SK-N-SH treated with all-trans-retinoic acid at 6 μM for 48 hours (cell line): ENCODE results near the gene CAMTA2.

ENCODE experiments used
- ATAC-seq: fragments of 200-7000 bp; cut with Tn5 transposase; 3 replicates; pipeline ENCODE4 v1.9.1; 2020; ENCODE audit warnings: mild to moderate bottlenecking, moderate library complexity
- ARNTL ChIP-seq: fragments of 450-650 bp; formaldehyde crosslinking; IDR thresholded peaks from 2 replicates; pipeline ENCODE4 v1.5.0; 2020; ENCODE audit warnings: low read depth, mild to moderate bottlenecking, moderate library complexity, borderline replicate concordance
- BACH2 ChIP-seq: fragments of 250-450 bp; sonication (Bioruptor Pico); IDR thresholded peaks from 2 replicates; pipeline ENCODE4 v1.9.0; 2021; ENCODE audit warnings: mild to moderate bottlenecking, borderline replicate concordance
- CREB5 ChIP-seq: fragments of 250-450 bp; sonication (Bioruptor Pico); IDR thresholded peaks from 2 replicates; pipeline ENCODE4 v1.5.1; 2020; ENCODE audit warnings: low read depth, mild to moderate bottlenecking, moderate library complexity
- CSDC2 ChIP-seq: fragments of 250-450 bp; sonication (Bioruptor Pico); IDR thresholded peaks from 2 replicates; pipeline ENCODE4 v1.5.0; 2020; ENCODE audit warnings: mild to moderate bottlenecking, moderate library complexity
- CSRNP3 ChIP-seq: fragments of 250-450 bp; sonication (Bioruptor Pico); IDR thresholded peaks from 2 replicates; pipeline ENCODE4 v1.5.1; 2021; ENCODE audit warnings: mild to moderate bottlenecking, moderate library complexity
- ESRRG ChIP-seq: fragments of 250-450 bp; sonication (Bioruptor Pico); IDR thresholded peaks from 2 replicates; pipeline ENCODE4 v1.6.1; 2021; ENCODE audit warnings: mild to moderate bottlenecking
- GLIS3 ChIP-seq: fragments of 250-450 bp; sonication (Bioruptor Pico); IDR thresholded peaks from 2 replicates; pipeline ENCODE4 v1.5.0; 2020; ENCODE audit warnings: mild to moderate bottlenecking, moderate library complexity
- ISL1 ChIP-seq: fragments of 250-450 bp; sonication (Bioruptor Pico); IDR thresholded peaks from 2 replicates; pipeline ENCODE4 v2.1.2; 2022; ENCODE audit warnings: mild to moderate bottlenecking, moderate library complexity
- OSR1 ChIP-seq: fragments of 250-450 bp; sonication (Bioruptor Pico); IDR thresholded peaks from 2 replicates; pipeline ENCODE4 v1.8.0; 2022; ENCODE audit warnings: moderate library complexity, mild to moderate bottlenecking, inconsistent platforms
- PPARA ChIP-seq: fragments of 250-450 bp; sonication (Bioruptor Pico); IDR thresholded peaks from 2 replicates; pipeline ENCODE4 v1.5.0; 2020; ENCODE audit warnings: mild to moderate bottlenecking, borderline replicate concordance
- SNAI2 ChIP-seq: fragments of 250-450 bp; sonication (Bioruptor Pico); IDR thresholded peaks from 2 replicates; pipeline ENCODE4 v1.5.0; 2020; ENCODE audit warnings: mild to moderate bottlenecking, moderate library complexity
- TCF4 ChIP-seq: fragments of 250-450 bp; sonication (Bioruptor Pico); IDR thresholded peaks from 2 replicates; pipeline ENCODE4 v1.8.0; 2021; ENCODE audit warnings: mild to moderate bottlenecking, moderate library complexity, borderline replicate concordance
- TOX ChIP-seq: fragments of 250-450 bp; sonication (Bioruptor Pico); IDR thresholded peaks from 2 replicates; pipeline ENCODE4 v1.8.0; 2021; ENCODE audit warnings: mild to moderate bottlenecking, moderate library complexity, borderline replicate concordance
- TSHZ2 ChIP-seq: fragments of 250-450 bp; sonication (Bioruptor Pico); IDR thresholded peaks from 2 replicates; pipeline ENCODE4 v1.5.0; 2020; ENCODE audit warnings: mild to moderate bottlenecking, moderate library complexity
- ZC3H10 ChIP-seq: fragments of 250-450 bp; sonication (Bioruptor Pico); IDR thresholded peaks from 2 replicates; pipeline ENCODE4 v1.5.1; 2021; ENCODE audit warnings: mild to moderate bottlenecking, moderate library complexity
- ZFP3 ChIP-seq: fragments of 250-450 bp; sonication (Bioruptor Pico); IDR thresholded peaks from 2 replicates; pipeline ENCODE4 v1.5.0; 2020; ENCODE audit warnings: mild to moderate bottlenecking, moderate library complexity
- ZFP30 ChIP-seq: fragments of 450-650 bp; formaldehyde crosslinking; IDR thresholded peaks from 2 replicates; pipeline ENCODE4 v1.5.0; 2022; ENCODE audit warnings: mild to moderate bottlenecking, moderate library complexity
- ZNF565 ChIP-seq: fragments of 450-650 bp; formaldehyde crosslinking; conservative IDR thresholded peaks from 2 replicates; pipeline ENCODE4 v1.5.0; 2020; ENCODE audit warnings: low read depth, mild to moderate bottlenecking, moderate library complexity
- ZNF70 ChIP-seq: fragments of 450-650 bp; formaldehyde crosslinking; IDR thresholded peaks from 2 replicates; pipeline ENCODE4 v1.5.0; 2020; ENCODE audit warnings: mild to moderate bottlenecking, moderate library complexity
- ZNF8 ChIP-seq: fragments of 450-650 bp; formaldehyde crosslinking; IDR thresholded peaks from 2 replicates; pipeline ENCODE4 v1.5.0; 2020; ENCODE audit warnings: mild to moderate bottlenecking, moderate library complexity
- TF ChIP-seq, protein P1 (sequence below): fragments of 250-450 bp; sonication (Bioruptor Pico); IDR thresholded peaks from 2 replicates; pipeline ENCODE4 v1.8.0; 2020; ENCODE audit warnings: mild to moderate bottlenecking, moderate library complexity, borderline replicate concordance
- TF ChIP-seq, protein P2 (sequence below): fragments of 250-450 bp; sonication (Bioruptor Pico); IDR thresholded peaks from 2 replicates; pipeline ENCODE4 v1.8.0; 2021; ENCODE audit warnings: low read depth, mild to moderate bottlenecking, moderate library complexity, borderline replicate concordance

Gene CAMTA2

GRCh38 chr17:4946312-4946976 lies 41.0 kb downstream of the CAMTA2 start:
- no peak for TF ChIP-seq ZC3H10 (CRISPR knock-in tag)
- no peak for TF ChIP-seq TOX (CRISPR knock-in tag)
- TF ChIP-seq ISL1 (CRISPR knock-in tag): no peak
- TF ChIP-seq, protein P1, sequence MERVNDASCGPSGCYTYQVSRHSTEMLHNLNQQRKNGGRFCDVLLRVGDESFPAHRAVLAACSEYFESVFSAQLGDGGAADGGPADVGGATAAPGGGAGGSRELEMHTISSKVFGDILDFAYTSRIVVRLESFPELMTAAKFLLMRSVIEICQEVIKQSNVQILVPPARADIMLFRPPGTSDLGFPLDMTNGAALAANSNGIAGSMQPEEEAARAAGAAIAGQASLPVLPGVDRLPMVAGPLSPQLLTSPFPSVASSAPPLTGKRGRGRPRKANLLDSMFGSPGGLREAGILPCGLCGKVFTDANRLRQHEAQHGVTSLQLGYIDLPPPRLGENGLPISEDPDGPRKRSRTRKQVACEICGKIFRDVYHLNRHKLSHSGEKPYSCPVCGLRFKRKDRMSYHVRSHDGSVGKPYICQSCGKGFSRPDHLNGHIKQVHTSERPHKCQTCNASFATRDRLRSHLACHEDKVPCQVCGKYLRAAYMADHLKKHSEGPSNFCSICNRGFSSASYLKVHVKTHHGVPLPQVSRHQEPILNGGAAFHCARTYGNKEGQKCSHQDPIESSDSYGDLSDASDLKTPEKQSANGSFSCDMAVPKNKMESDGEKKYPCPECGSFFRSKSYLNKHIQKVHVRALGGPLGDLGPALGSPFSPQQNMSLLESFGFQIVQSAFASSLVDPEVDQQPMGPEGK: no peak
- TF ChIP-seq, protein P2, sequence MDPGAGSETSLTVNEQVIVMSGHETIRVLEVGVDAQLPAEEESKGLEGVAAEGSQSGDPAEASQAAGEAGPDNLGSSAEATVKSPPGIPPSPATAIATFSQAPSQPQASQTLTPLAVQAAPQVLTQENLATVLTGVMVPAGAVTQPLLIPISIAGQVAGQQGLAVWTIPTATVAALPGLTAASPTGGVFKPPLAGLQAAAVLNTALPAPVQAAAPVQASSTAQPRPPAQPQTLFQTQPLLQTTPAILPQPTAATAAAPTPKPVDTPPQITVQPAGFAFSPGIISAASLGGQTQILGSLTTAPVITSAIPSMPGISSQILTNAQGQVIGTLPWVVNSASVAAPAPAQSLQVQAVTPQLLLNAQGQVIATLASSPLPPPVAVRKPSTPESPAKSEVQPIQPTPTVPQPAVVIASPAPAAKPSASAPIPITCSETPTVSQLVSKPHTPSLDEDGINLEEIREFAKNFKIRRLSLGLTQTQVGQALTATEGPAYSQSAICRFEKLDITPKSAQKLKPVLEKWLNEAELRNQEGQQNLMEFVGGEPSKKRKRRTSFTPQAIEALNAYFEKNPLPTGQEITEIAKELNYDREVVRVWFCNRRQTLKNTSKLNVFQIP: no peak
- no peak for TF ChIP-seq CSRNP3 (CRISPR knock-in tag)
- no peak for TF ChIP-seq ESRRG (CRISPR knock-in tag)
- TF ChIP-seq TCF4 (CRISPR knock-in tag): no peak
- no peak for TF ChIP-seq ZNF565 (CRISPR knock-in tag)
- TF ChIP-seq OSR1: no peak
- no peak for TF ChIP-seq PPARA
- TF ChIP-seq BACH2: no peak
- TF ChIP-seq CSDC2: no peak
- TF ChIP-seq ZNF70 (CRISPR knock-in tag): no peak
- TF ChIP-seq, all 23 proteins: peak for 0
- no peak for ATAC-seq

GRCh38 chr17:4945944-4946280 lies 41.6 kb downstream of the CAMTA2 start:
- no peak for ATAC-seq
- TF ChIP-seq CREB5 (CRISPR knock-in tag): no peak
- no peak for TF ChIP-seq GLIS3
- TF ChIP-seq ZNF565 (CRISPR knock-in tag): no peak
- TF ChIP-seq CSDC2: no peak
- no peak for TF ChIP-seq ZNF70 (CRISPR knock-in tag)
- TF ChIP-seq, protein P2: no peak
- TF ChIP-seq ZNF8 (CRISPR knock-in tag): no peak
- no peak for TF ChIP-seq OSR1
- TF ChIP-seq ZFP30 (CRISPR knock-in tag): no peak
- TF ChIP-seq ZC3H10 (CRISPR knock-in tag): no peak
- no peak for TF ChIP-seq BACH2
- TF ChIP-seq ZFP3 (CRISPR knock-in tag): no peak
- no peak for TF ChIP-seq TOX (CRISPR knock-in tag)
- no peak for TF ChIP-seq SNAI2 (CRISPR knock-in tag)

DNA sequence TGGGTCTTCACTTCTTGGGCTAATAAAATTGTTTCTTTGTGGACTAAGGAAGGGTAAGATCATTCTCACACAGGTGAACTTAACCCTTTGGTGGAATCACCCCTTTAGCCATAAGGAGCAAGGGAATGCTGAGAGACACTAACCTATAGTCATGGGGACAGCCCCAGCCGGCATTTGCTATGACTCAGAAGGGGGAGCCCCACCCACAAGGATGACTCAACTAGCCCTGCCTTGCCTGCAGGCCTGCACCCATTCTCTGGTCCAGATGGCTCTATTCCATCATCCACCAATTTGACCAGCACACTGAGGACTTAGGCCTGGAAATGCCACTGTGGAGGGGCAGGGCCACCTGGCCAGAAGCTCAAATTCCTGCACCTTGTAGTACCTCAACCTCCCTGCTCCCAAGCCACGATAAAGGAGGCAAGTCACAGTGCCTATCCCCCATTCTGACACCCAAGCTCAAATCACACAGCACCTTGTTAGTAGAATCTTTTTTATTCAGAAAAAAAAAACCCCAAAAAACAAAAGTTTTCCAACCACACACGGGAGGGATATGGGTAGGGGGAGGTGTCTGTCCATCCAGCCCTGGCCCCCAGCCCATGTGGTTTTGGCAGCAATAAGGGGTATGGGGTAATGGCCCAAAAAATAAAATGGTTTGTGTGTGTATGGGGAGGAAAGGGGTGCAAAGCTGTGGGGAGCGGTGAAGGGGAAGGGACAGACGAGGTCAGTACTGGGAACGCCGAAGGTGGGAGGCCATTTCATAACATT lies 42.1 kb downstream of the CAMTA2 start:
- peak; percentile 44 for ATAC-seq
- TF ChIP-seq TSHZ2 (CRISPR knock-in tag) (no peak), ZNF8 (CRISPR knock-in tag) (no peak), ZC3H10 (CRISPR knock-in tag) (no peak), ARNTL (CRISPR knock-in tag) (no peak), GLIS3 (0 out of 2 replicates have a peak, but pooled peaks have one; percentile 63)
